ENCODE measurements around the gene NBPF15.
"Not testable (repeated sequence)": the region's sequence is repeated elsewhere in the genome, so short reads cannot be mapped to it uniquely, and the experiment has no call there.

The NBPF15 gene

DNA sequence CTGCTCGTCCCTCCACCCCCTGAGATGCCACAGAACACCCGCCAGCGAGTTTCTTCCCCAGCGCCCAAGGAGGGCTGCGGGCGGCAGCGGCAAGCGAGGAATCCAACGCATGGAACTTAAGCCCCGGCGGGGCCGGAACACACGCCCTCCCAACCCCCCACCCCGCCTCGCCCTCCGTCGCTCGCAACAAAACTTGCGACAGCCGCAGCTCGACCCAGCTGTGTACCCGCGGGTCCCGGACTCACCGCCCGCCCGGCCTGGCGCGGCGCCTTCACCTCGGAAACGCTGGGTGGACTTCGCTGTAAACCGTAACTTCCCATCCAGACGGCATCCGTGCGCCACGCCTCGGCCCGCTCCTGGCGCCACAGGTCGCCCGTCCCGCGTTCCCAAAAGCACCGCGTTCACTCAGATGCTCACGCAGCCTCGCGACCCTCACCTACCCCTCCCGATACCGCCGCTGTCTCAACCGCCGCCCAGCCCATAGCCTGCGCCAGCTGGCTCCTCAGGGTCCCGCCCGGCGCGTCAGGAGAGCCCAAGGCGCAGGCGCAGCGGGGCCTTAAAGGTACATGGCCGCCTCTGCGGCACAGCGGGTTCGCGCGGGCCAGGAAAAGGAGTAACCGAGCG is at the start of gene NBPF15:
NBPF15 (minus strand) TSS at position 534 of the 624 bp plus-strand sequence. CDS start 21,666 bp downstream, outside the sequence.
- DNase-seq (ENCODE audit: low spot score): not testable (repeated sequence)

GRCh38 chr1:144496429-144496828 is 35.0 kb upstream of the NBPF15 start:
- DNase-seq (ENCODE audit: low spot score): not testable (repeated sequence)

DNA sequence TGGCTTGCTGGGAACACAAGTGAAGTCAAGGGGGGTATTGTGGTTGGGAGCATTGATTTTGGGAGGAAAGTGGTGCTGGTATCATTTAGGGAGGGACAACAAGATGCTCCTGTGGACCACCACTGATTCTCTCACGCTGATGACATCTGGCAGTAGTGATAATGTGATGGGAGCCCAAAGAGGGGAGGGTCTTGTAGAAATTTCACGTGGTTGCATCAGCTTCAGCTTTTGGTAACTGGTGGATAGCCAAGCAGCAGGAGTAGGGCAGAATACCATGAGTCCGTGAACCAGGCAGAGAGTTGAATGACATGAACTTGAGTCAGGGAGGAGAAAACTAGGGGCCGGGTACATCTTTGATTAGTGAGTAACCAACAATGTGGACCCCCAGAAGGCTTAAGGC is 32.7 kb upstream of the NBPF15 start:
- DNase-seq (ENCODE audit: low spot score): not testable (repeated sequence)

DNA sequence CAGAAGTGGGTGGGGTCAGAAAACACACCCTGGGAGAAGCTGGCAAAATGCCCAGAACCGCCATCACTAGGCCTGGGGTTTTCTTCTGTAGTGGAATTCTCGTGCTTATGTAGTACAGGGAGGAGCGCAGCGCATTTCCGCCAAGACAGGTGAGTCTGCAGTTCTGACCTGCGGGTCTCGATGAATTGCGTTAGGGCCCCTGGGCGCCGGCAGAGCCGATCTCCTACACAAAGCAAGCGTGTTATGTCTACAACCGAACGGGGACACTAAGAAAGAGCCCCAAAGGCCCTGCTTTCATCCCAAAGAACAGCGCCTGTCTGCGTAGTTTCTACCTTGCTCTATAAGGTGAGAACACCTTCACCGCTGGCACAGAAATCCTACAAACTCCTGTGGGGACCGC is 28.9 kb upstream of the NBPF15 start:
- DNase-seq (ENCODE audit: low spot score): not testable (repeated sequence)

DNA sequence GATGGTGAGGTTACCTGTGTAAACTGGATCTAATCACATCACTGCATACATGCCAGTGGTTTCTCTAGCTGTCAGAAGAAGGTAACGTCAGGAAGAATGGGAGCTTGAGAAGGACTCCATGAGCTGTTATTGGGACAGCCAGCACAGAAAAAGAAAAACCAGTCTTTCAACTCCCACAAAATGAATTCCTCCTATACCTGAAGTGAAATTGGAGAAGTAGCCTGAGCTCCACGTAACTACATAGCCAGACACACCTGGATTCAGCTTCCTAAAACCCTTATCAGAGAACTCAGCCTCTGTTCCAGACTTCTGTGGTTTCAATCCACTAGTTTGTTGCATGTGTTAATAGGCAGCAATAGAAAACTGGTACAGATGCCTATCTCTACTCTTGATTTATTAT is 25.5 kb upstream of the NBPF15 start:
- not testable (repeated sequence) for DNase-seq (ENCODE audit: low spot score)

DNA sequence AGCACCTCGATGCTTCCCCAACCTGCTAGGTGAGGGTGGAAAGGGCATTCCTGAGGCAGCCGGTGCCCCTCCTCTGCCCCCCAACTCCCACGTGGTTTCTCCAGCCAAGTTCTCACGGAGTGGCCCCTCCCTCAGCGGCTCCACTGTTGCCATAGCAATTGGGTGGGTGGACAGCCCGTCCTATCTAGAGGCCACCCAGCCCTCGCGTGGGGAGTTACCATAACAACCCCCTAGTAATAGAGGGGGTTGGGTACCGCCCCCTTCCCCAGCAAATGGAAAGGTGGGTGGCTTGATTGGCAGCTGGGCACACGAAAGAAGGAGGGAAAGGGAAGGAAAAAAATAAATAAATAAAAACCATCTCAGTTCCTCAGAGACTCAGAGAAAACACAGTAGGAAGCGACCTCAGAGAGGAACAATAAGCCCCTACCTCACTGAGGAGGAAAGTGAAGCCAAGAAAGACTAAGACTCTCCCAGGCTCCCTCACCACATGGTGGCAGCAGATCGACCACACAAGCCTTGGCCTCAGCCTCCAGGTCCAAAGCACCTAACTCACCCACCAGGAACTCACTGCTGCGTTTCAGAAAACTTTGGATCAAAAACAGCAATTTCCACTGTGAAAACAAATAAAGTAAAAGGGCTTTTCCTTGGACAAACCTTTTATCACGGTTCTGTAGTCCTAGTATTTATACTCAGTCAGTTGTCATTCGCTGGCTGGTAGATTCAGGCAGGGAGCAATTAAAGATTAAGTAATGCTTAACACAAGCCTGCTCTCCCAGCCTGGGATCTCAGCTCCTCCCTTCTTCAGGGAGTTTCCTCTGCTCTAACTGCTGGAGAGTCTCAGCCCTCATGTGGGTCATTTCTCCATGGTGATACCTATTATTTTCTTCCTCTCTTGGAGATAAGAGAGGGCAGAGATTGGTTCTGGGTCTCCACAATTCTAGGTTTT is 23.9 kb upstream of the NBPF15 start:
- not testable (repeated sequence) for DNase-seq (ENCODE audit: low spot score)

- DNase-seq (ENCODE audit: low spot score): not testable (repeated sequence)
These were observed 12.4 kb upstream of the NBPF15 start for GRCh38 chr1:144473897-144474296.

GRCh38 chr1:144471434-144471833 is 10.0 kb upstream of the NBPF15 start:
- DNase-seq (ENCODE audit: low spot score): not testable (repeated sequence)

GRCh38 chr1:144461778-144462177 is 309 bp upstream of the NBPF15 start:
- not testable (repeated sequence) for DNase-seq (ENCODE audit: low spot score)

- not testable (repeated sequence) for DNase-seq (ENCODE audit: low spot score)
These were observed 783 bp downstream of the NBPF15 start for GRCh38 chr1:144460686-144461085.

GRCh38 chr1:144442402-144442801 is 19.1 kb downstream of the NBPF15 start:
- DNase-seq (ENCODE audit: low spot score): not testable (repeated sequence)

GRCh38 chr1:144439737-144440136 is 21.7 kb downstream of the NBPF15 start:
- not testable (repeated sequence) for DNase-seq (ENCODE audit: low spot score)

- not testable (repeated sequence) for DNase-seq (ENCODE audit: low spot score)
These were observed 42.4 kb downstream of the NBPF15 start for GRCh38 chr1:144418891-144419694.

DNA sequence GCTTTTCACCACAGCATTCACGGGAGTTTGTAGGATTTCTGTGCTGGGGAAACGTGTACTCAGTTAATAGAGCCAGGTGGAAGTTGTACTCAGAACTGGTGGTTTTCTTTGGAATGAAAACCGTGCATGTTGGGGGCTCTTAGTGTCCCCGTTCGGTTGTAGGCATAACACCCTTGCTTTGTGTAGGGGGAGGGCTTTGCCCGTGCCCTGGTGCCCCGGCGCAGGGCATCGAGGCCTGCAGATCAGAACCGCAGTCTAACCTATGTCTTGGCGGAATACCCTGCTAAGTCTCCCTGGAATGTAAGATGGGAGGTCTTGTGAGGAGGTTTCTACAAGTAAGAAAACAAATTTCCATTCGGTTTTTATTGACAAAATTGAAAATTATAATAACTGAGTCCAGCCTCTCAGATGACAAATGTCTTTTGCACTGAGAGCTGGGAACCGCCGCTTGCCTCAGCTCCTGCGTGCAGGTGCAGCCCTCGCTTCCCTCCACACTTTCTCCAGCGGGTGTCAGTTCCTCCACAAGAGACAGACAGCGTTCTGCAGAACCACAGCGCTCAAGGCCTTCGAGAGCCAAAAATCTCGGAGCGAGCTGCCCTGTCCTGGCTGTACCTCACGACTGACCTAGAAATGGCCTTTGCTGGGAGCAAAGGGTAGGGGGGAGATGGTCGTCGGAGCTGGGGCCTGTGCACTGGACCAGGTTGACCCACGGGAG is 47.9 kb downstream of the NBPF15 start:
- DNase-seq (ENCODE audit: low spot score): not testable (repeated sequence)

DNA sequence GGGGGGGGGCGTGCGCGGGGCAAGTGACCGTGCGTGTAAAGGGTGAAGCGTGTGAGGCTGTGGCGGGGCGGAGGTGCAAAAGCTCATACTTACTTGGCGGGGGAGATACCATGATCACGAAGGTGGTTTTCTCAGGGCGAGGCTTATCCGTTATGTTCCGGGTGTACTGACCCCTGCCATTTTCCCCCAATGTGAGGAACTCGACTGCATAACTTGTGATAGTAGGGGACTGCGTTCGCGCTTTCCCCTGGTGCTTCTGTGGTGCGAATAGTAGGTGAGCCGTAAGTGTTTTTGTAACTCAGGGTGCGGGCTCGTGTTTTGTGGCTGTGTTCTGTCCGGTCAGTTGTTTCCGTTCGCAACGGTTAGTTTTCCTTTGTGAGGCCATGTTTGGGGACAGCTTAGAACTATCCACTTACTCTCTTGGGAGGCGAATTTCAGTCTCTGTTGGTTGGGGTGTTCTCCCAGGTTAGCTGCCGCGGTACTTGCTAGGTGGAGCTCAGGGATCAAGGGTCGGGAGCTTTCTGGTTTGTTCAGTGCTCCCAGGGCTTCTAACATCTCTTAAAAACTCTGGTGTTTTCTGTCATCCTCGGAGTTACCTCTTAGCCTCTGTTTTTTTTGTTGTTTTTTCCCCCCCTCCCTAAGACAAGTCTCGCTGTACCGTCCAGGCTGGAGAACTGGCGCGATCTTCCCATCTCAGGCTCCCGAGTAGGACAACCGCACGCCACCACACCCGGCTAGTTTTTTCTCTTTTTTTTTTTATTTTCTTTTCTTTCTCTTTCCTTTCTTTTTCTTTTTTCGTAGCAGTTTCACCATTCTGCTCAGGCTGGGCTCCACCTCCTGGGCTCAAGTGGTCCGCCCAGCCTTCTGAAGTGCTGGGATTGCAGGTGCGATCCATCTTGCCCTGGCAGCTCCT is 48.7 kb downstream of the NBPF15 start:
- DNase-seq (ENCODE audit: low spot score): peak; percentile 52

GRCh38 chr1:144412068-144412471 is 49.4 kb downstream of the NBPF15 start:
- DNase-seq (ENCODE audit: low spot score): not testable (repeated sequence)

DNA sequence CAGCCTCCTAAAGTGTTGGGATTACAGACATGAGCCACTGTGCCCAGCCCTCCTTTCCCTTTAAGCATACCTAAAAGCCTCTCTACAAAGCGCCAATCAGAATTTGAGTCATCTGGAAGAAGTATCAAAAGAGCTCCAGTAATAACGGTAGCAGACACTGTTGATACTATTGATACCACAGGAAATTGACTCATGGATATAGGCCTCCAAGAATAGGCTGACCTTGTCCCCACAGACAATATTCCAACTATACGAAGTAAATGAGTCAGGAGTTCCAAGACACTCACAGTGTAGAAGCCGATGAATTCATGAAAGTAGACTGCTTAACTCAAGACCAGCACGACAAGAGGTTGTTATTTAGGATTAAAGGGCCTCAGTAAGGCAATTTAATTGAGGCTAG is 58.7 kb downstream of the NBPF15 start:
- not testable (repeated sequence) for DNase-seq (ENCODE audit: low spot score)

GRCh38 chr1:144371651-144372050 is 89.8 kb downstream of the NBPF15 start:
- not testable (repeated sequence) for DNase-seq (ENCODE audit: low spot score)
